Panc1 (cell line): Measurements from ENCODE around the gene SLAMF1. TPM values are rescaled to one million over a fixed set of nuclear protein-coding genes. Genes with fewer than 3 reads are reported as not detected.

Experiments used
- ATAC-seq: fragments of 200-7000 bp; cut with Tn5 transposase; 2 replicates; pipeline ENCODE4 v1.9.1; 2020; ENCODE audit warnings: mild to moderate bottlenecking, moderate library complexity
- BruUV-seq: library from RNA; stranded (reverse); fragments of 400-500 nt; replicated peaks from 2 replicates; lab custom pipeline; 2021; lab: Mats Ljungman, UMichigan
- CTCF ChIA-PET: fragments of 300-600 bp; sonication (Branson Sonifier 250); formaldehyde crosslinking; loops from one replicate; lab custom pipeline; 2022; ENCODE audit warnings: antibody characterized with exemption; lab: Charles Lee
- POLR2A ChIA-PET: fragments of 300-600 bp; sonication (Branson Sonifier 250); formaldehyde crosslinking; loops from one replicate; lab custom pipeline; 2022; ENCODE audit warnings: antibody characterized with exemption; lab: Charles Lee
- DNase-seq: peaks from one replicate; pipeline ENCODE4 v3.0.0-alpha.2; 2010; ENCODE audit warnings: low read depth, low spot score
- H3K27ac ChIP-seq: 2 replicates; pipeline ENCODE4 v1.5.1; 2011; ENCODE audit warnings: mild to moderate bottlenecking, low read length, inconsistent platforms
- H3K27me3 ChIP-seq: fragments of 200-500 bp; sonication (Bioruptor generic); 2 replicates; pipeline ENCODE4 v1.6.0; 2014; ENCODE audit warnings: low read length, inconsistent platforms; ENCODE audit not compliant: control insufficient read depth, insufficient read depth
- H3K36me3 ChIP-seq: fragments of 200-500 bp; sonication (Bioruptor generic); 2 replicates; pipeline ENCODE4 v1.5.1; 2014; ENCODE audit warnings: inconsistent platforms, mild to moderate bottlenecking, low read length, moderate library complexity; ENCODE audit not compliant: control insufficient read depth, insufficient read depth
- H3K4me1 ChIP-seq: 2 replicates; pipeline ENCODE4 v1.5.1; 2011; ENCODE audit warnings: inconsistent platforms, mild to moderate bottlenecking, low read length, moderate library complexity; ENCODE audit not compliant: control insufficient read depth, insufficient read depth
- H3K4me3 ChIP-seq, 2 experiments: 2 replicates each; pipeline ENCODE4 v1.5.1; 2011 to 2012; ENCODE audit warnings: low read depth in 2 of 2, low read length in 2 of 2, mild to moderate bottlenecking in 2 of 2, inconsistent platforms in 1 of 2, moderate library complexity in 1 of 2
- H3K9me3 ChIP-seq: fragments of 200-500 bp; sonication (Bioruptor generic); 2 replicates; pipeline ENCODE4 v1.5.1; 2014; ENCODE audit warnings: low read depth, mild to moderate bottlenecking, inconsistent platforms, low read length, moderate library complexity; ENCODE audit not compliant: control insufficient read depth, insufficient read depth
- CTCF ChIP-seq: fragments of 450-650 bp; IDR thresholded peaks from 2 replicates; pipeline ENCODE4 v1.5.1; 2017; ENCODE audit warnings: mild to moderate bottlenecking
- POLR2AphosphoS5 ChIP-seq: IDR thresholded peaks from 2 replicates; pipeline ENCODE4 v1.6.1; 2012; ENCODE audit warnings: mild to moderate bottlenecking, low read depth, low read length, moderate library complexity
- REST ChIP-seq, 2 experiments: IDR thresholded peaks; 2 replicates each; pipeline ENCODE4 v1.6.1; 2011 to 2012; ENCODE audit warnings: low read depth in 2 of 2, control low read depth in 1 of 2, low read length in 1 of 2, mild to moderate bottlenecking in 1 of 2, moderate library complexity in 1 of 2; ENCODE audit not compliant: insufficient read depth in 1 of 2
- SIN3A ChIP-seq: IDR thresholded peaks from 2 replicates; pipeline ENCODE4 v1.6.1; 2012; ENCODE audit warnings: low read depth, mild to moderate bottlenecking, low read length, moderate library complexity, borderline replicate concordance; ENCODE audit not compliant: insufficient read depth
- TCF7L2 ChIP-seq: IDR thresholded peaks from 2 replicates; pipeline ENCODE4 v1.6.1; 2011; ENCODE audit warnings: mild to moderate bottlenecking, low read depth, low read length, inconsistent platforms
- in situ Hi-C: cut with HindIII; loops from 2 replicates; pipeline ENCODE4 v1.10.0; 2016; ENCODE audit warnings: low sequenced_read_pairs, low pct_unique_long_range_greater_than_20kb
- intact Hi-C: fragments of 100-400 bp; cut with micrococcal nuclease; formaldehyde crosslinking; loops from one replicate; pipeline ENCODE4 v1.10.0; 2022; ENCODE audit not compliant: unreplicated experiment
- total RNA-seq: library from RNA; stranded (reverse); gene quantifications from one replicate; pipeline ENCODE4 v1.2.1, GENCODE V29; 2021; ENCODE audit not compliant: unreplicated experiment

SLAMF1 gene
- total RNA-seq, 1 experiment from 2014 or later: not detected

GRCh38 chr1:160671603-160672517, 25.0 kb upstream of the SLAMF1 start:
- 0 out of 2 replicates have a peak, but pooled peaks cover 5% of the 10 kb centered on the region for H3K27me3 ChIP-seq
- H3K4me1 ChIP-seq: no peaks in the 10 kb centered on the region
- BruUV-seq: no TSS peak
- H3K27ac ChIP-seq: no peak overlapping the region
- no peak for ATAC-seq
- ChIA-PET CTCF (interaction anchor here (0.6 kb wide), 1 partner anchor 322 kb away, joined by 10 read pairs; no protein-coding TSS in a partner anchor), POLR2A (no interaction called here)
- H3K36me3 ChIP-seq: no peaks in the 10 kb centered on the region
- H3K4me3 ChIP-seq: no peak overlapping the region
- no peaks in the 10 kb centered on the region for H3K9me3 ChIP-seq
- no peak for DNase-seq
- no peak for TF ChIP-seq REST (IDR thresholded peaks at IDR 0.05; ENCODE audit: insufficient read depth in 1 of 2, low read depth in 2 of 2, low read length in 1 of 2)
- no peak for TF ChIP-seq CTCF
- no peak for TF ChIP-seq POLR2AphosphoS5
- TF ChIP-seq SIN3A: no peak
- TF ChIP-seq TCF7L2: no peak
- intact Hi-C loops: no loop called here
- in situ Hi-C loops: no loop called here

GRCh38 chr1:160670701-160671100, 23.9 kb upstream of the SLAMF1 start:
- TF ChIP-seq SIN3A: no peak
- no peak for TF ChIP-seq POLR2AphosphoS5
- no peak for TF ChIP-seq REST (IDR thresholded peaks at IDR 0.05; ENCODE audit: insufficient read depth in 1 of 2, low read depth in 2 of 2, low read length in 1 of 2)
- intact Hi-C loops: no loop called here
- in situ Hi-C loops: no loop called here
- no peaks in the 10 kb centered on the region for H3K36me3 ChIP-seq
- no peaks in the 10 kb centered on the region for H3K9me3 ChIP-seq
- ChIA-PET POLR2A (no interaction called here), CTCF (no interaction called here)
- DNase-seq: no peak
- no TSS peak for BruUV-seq
- ATAC-seq: no peak
- no peak overlapping the region for H3K27ac ChIP-seq
- H3K4me1 ChIP-seq: no peaks in the 10 kb centered on the region
- H3K4me3 ChIP-seq: no peak overlapping the region
- 0 out of 2 replicates have a peak, but pooled peaks cover 5% of the 10 kb centered on the region for H3K27me3 ChIP-seq
